Ishikawa (cell line): ENCODE results near the gene CD6.

Experiments used
- CEBPB ChIP-seq: IDR thresholded peaks from 2 replicates; pipeline ENCODE4 v1.6.1; 2012
- CREB1 ChIP-seq: IDR thresholded peaks from 2 replicates; pipeline ENCODE4 v1.6.1; 2012; ENCODE audit warnings: low read depth
- EGR1 ChIP-seq: IDR thresholded peaks from 2 replicates; pipeline ENCODE4 v1.6.1; 2012
- EP300 ChIP-seq: IDR thresholded peaks from 2 replicates; pipeline ENCODE4 v1.6.1; 2012; ENCODE audit warnings: borderline replicate concordance
- FOXM1 ChIP-seq: IDR thresholded peaks from 2 replicates; pipeline ENCODE4 v1.6.1; 2012; ENCODE audit warnings: low read depth, borderline replicate concordance
- MAX ChIP-seq: IDR thresholded peaks from 2 replicates; pipeline ENCODE4 v1.6.1; 2012
- NFIC ChIP-seq: IDR thresholded peaks from 2 replicates; pipeline ENCODE4 v1.6.1; 2012
- RAD21 ChIP-seq: IDR thresholded peaks from 2 replicates; pipeline ENCODE4 v1.6.1; 2012; ENCODE audit warnings: low read depth
- REST ChIP-seq: IDR thresholded peaks from 2 replicates; pipeline ENCODE4 v1.6.1; 2012; ENCODE audit warnings: low read depth, mild to moderate bottlenecking
- TAF1 ChIP-seq: IDR thresholded peaks from 2 replicates; pipeline ENCODE4 v1.6.1; 2012; ENCODE audit warnings: low read depth, mild to moderate bottlenecking
- TCF12 ChIP-seq: IDR thresholded peaks from 2 replicates; pipeline ENCODE4 v1.6.1; 2012; ENCODE audit warnings: low read depth
- TEAD4 ChIP-seq: IDR thresholded peaks from 2 replicates; pipeline ENCODE4 v1.6.1; 2012
- USF1 ChIP-seq: IDR thresholded peaks from 2 replicates; pipeline ENCODE4 v1.6.1; 2012
- YY1 ChIP-seq: IDR thresholded peaks from 2 replicates; pipeline ENCODE4 v1.6.1; 2012; ENCODE audit warnings: low read depth
- ZBTB7A ChIP-seq: IDR thresholded peaks from 2 replicates; pipeline ENCODE4 v1.6.1; 2012; ENCODE audit warnings: low read depth

The CD6 gene

GRCh38 chr11:60988658-60989057 is 17.2 kb downstream of the CD6 start:
- TF ChIP-seq RAD21 = no peak
- no peak for TF ChIP-seq CEBPB
- TF ChIP-seq FOXM1 = no peak
- TF ChIP-seq TEAD4 = no peak
- TF ChIP-seq USF1 = no peak
- no peak for TF ChIP-seq REST
- TF ChIP-seq ZBTB7A = no peak
- no peak for TF ChIP-seq TAF1
- no peak for TF ChIP-seq MAX
- no peak for TF ChIP-seq TCF12
- no peak for TF ChIP-seq NFIC
- no peak for TF ChIP-seq CREB1
- TF ChIP-seq EP300 = no peak
- TF ChIP-seq EGR1 = no peak
- TF ChIP-seq YY1 = no peak

GRCh38 chr11:60989093-60989650 is 17.7 kb downstream of the CD6 start:
- TF ChIP-seq MAX (no peak), TAF1 (no peak)

GRCh38 chr11:60991457-60991856 is 20.0 kb downstream of the CD6 start:
- TF ChIP-seq TEAD4 = no peak
- TF ChIP-seq NFIC = no peak
- TF ChIP-seq FOXM1 = no peak
- no peak for TF ChIP-seq EGR1
- no peak for TF ChIP-seq CREB1
- no peak for TF ChIP-seq EP300
- TF ChIP-seq MAX = no peak

- TF ChIP-seq CEBPB = no peak
- no peak for TF ChIP-seq NFIC
- no peak for TF ChIP-seq TCF12
- TF ChIP-seq REST = no peak
- TF ChIP-seq TAF1 = no peak
- no peak for TF ChIP-seq MAX
- no peak for TF ChIP-seq TEAD4
- no peak for TF ChIP-seq ZBTB7A
- TF ChIP-seq RAD21 = no peak
- no peak for TF ChIP-seq YY1
These were observed 21.4 kb downstream of the CD6 start for GRCh38 chr11:60992842-60993409.

- TF ChIP-seq USF1 (no peak), MAX (no peak), NFIC (no peak), YY1 (no peak), EP300 (no peak), REST (no peak), EGR1 (no peak), CREB1 (no peak), TEAD4 (no peak), TAF1 (no peak)
These were observed 22.1 kb downstream of the CD6 start for GRCh38 chr11:60993615-60994014.
